Measurements from ENCODE around the gene PGP.

PGP gene

GRCh38 chr16:2238150-2238837 lies 23.7 kb upstream of the PGP start:
- Histone ChIP-seq H3K9ac (ENCODE audit: low read length in 5 of 5) (no peak overlapping the region), H3K4me1 (ENCODE audit: control insufficient read depth in 5 of 5, insufficient read depth in 5 of 5, low read length in 5 of 5) (peaks cover 0 to 23% (median 17%) of the 10 kb centered on the region in 5 donors), H3K9me3 (ENCODE audit: control insufficient read depth in 5 of 5, low read length in 5 of 5) (no peaks in the 10 kb centered on the region), H3K27me3 (ENCODE audit: control insufficient read depth in 5 of 5, insufficient read depth in 4 of 5, low read length in 5 of 5) (peaks cover 0 to 18% (median 8%) of the 10 kb centered on the region in 5 donors), H3K4me3 (ENCODE audit: low read depth in 1 of 5, low read length in 5 of 5) (no peak overlapping the region), H3K36me3 (ENCODE audit: control insufficient read depth in 5 of 5, insufficient read depth in 5 of 5, low read length in 5 of 5) (peaks cover 0 to 48% (median 42%) of the 10 kb centered on the region in 5 donors), H3K27ac (ENCODE audit: low read depth, low read length) (no peak overlapping the region)

DNA sequence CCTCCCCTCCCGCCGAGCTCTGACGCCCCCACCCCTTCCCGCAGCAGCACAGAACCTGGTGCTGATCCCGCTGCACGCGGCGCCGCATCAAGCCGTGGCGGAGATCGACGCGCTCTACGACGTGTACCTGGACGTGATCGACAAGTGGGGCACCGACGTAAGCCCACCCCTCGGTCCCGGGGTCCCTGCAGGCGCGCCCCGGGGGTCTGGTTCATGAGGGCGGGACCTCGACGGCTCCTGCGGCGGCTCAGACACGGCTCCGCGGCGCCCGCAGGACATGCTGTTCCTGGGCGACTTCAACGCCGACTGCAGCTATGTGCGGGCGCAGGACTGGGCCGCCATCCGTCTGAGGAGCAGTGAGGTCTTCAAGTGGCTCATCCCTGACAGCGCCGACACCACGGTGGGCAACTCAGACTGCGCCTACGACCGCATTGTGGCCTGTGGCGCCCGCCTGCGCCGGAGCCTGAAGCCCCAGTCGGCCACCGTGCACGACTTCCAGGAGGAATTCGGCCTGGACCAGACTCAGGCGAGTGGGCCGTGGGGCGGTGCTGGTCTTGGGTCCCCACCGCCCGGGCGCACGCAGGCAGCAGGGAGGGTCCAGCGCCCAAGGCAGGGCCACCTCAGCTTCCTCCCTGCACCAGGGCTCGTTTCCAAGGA lies 23.0 kb upstream of the PGP start:
- no peaks in the 10 kb centered on the region for H3K9me3 ChIP-seq (ENCODE audit: control insufficient read depth in 5 of 5, low read length in 5 of 5)
- H3K4me1 ChIP-seq (ENCODE audit: control insufficient read depth in 5 of 5, insufficient read depth in 5 of 5, low read length in 5 of 5): peaks cover 0 to 23% (median 17%) of the 10 kb centered on the region in 5 donors
- H3K27me3 ChIP-seq (ENCODE audit: control insufficient read depth in 5 of 5, insufficient read depth in 4 of 5, low read length in 5 of 5): peaks cover 0 to 18% (median 8%) of the 10 kb centered on the region in 5 donors
- peaks cover 0 to 48% (median 42%) of the 10 kb centered on the region in 5 donors for H3K36me3 ChIP-seq (ENCODE audit: control insufficient read depth in 5 of 5, insufficient read depth in 5 of 5, low read length in 5 of 5)
- H3K9ac ChIP-seq (ENCODE audit: low read length in 5 of 5): no peak overlapping the region
- no peak overlapping the region for H3K27ac ChIP-seq (ENCODE audit: low read depth, low read length)
- no peak overlapping the region for H3K4me3 ChIP-seq (ENCODE audit: low read depth in 1 of 5, low read length in 5 of 5)

- Histone ChIP-seq H3K27me3 (ENCODE audit: control insufficient read depth in 5 of 5, insufficient read depth in 4 of 5, low read length in 5 of 5) (peaks cover 0 to 18% (median 8%) of the 10 kb centered on the region in 5 donors), H3K36me3 (ENCODE audit: control insufficient read depth in 5 of 5, insufficient read depth in 5 of 5, low read length in 5 of 5) (peaks cover 0 to 48% (median 42%) of the 10 kb centered on the region in 5 donors)
Measured at GRCh38 chr16:2237102-2237482, 22.5 kb upstream of the PGP start.

DNA sequence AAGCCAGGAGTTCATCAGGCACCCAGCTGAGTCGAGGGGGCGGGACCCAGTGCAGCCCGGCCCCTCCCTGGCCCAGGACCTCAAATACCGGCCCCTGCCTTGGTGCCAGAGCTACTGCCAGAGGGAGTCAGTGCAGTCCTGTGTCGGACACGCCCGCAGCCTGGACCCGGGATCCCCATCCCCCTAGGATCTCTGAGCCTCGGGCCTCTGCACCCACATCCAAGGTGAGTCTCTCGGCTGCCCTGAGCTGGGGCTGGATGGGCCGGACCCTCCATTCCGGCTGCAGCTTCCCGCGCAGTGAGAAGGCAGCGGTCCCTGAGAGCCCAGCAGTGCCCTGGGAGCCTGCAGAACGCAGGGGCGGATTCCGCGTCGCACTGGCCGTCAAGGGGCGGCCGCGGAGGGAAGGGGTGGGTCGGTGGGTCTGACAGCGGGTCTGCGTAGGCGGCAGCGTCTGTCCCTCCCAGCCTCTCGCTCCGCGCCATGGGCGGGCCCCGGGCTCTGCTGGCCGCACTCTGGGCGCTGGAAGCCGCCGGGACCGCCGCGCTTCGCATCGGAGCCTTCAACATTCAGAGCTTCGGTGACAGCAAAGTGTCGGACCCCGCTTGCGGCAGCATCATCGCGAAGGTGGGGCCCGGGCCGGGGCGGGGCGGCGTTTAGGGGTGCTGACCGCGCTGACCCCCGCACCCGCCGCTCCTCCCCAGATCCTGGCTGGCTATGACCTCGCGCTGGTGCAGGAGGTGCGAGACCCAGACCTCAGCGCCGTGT lies 21.9 kb upstream of the PGP start, which contains the start of gene DNASE1L2:
DNASE1L2 (plus strand) TSS at position 108 of the 765 bp plus-strand sequence; CDS start at position 481, 373 bp downstream.
- H3K9me3 ChIP-seq (ENCODE audit: control insufficient read depth in 5 of 5, low read length in 5 of 5): no peaks in the 10 kb centered on the region
- H3K4me3 ChIP-seq (ENCODE audit: low read depth in 1 of 5, low read length in 5 of 5): peak within 1 kb of the TSS in 3 of 5 donors; percentile 6 to 49 (median 48)
- peaks cover 0 to 52% (median 47%) of the 10 kb centered on the region in 5 donors for H3K36me3 ChIP-seq (ENCODE audit: control insufficient read depth in 5 of 5, insufficient read depth in 5 of 5, low read length in 5 of 5)
- H3K27me3 ChIP-seq (ENCODE audit: control insufficient read depth in 5 of 5, insufficient read depth in 4 of 5, low read length in 5 of 5): peaks cover 0 to 18% (median 8%) of the 10 kb centered on the region in 5 donors
- peaks cover 0 to 23% (median 17%) of the 10 kb centered on the region in 5 donors for H3K4me1 ChIP-seq (ENCODE audit: control insufficient read depth in 5 of 5, insufficient read depth in 5 of 5, low read length in 5 of 5)
- no peak within 1 kb of the TSS for H3K27ac ChIP-seq (ENCODE audit: low read depth, low read length)
- peak within 1 kb of the TSS in 1 of 5 donors; percentile 47 for H3K9ac ChIP-seq (ENCODE audit: low read length in 5 of 5)

More at GRCh38 chr16:2237102-2237482, 22.5 kb upstream of the PGP start:
- Histone ChIP-seq H3K4me3 (ENCODE audit: low read depth in 1 of 5, low read length in 5 of 5) (peak overlapping the region in 2 of 5 donors; percentile 48 to 49), H3K9me3 (ENCODE audit: control insufficient read depth in 5 of 5, low read length in 5 of 5) (no peaks in the 10 kb centered on the region), H3K27ac (ENCODE audit: low read depth, low read length) (no peak overlapping the region), H3K4me1 (ENCODE audit: control insufficient read depth in 5 of 5, insufficient read depth in 5 of 5, low read length in 5 of 5) (peaks cover 0 to 23% (median 17%) of the 10 kb centered on the region in 5 donors), H3K9ac (ENCODE audit: low read length in 5 of 5) (no peak overlapping the region)

DNA sequence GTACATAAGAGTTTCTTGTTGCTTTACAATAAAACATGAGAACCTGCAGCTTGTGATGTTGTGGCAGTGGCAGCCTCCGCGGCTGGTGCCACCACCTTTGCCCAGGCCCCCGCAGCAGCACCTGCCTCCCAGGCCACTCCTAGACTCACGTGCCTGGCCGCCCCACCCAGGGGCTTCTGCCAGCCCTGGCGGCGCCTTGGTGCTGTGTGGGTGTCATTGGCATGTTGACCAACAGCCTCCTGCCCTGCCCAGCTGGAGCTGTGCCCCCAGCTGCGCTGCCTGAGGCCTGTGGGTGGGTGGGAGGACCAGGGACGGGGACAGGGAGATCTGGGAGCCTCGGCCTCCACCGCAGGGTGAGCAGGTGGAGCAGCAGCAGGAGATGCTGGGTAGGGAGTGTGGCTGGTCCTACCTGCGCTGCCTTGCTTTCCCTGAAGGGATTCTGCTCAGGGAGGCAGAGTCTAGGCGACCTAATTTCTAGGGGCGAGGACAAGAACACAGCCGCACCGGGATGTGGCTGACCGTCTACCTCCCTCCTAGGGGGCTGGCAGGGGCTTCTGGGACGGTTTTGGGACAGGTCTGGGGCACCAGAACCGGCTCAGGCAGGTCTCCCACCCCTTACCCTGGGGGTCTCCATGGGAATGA lies 21.2 kb upstream of the PGP start:
- H3K4me1 ChIP-seq (ENCODE audit: control insufficient read depth in 5 of 5, insufficient read depth in 5 of 5, low read length in 5 of 5): peaks cover 0 to 23% (median 17%) of the 10 kb centered on the region in 5 donors
- no peaks in the 10 kb centered on the region for H3K9me3 ChIP-seq (ENCODE audit: control insufficient read depth in 5 of 5, low read length in 5 of 5)
- no peak overlapping the region for H3K9ac ChIP-seq (ENCODE audit: low read length in 5 of 5)
- H3K4me3 ChIP-seq (ENCODE audit: low read depth in 1 of 5, low read length in 5 of 5): peak overlapping the region in 1 of 5 donors; percentile 49
- peaks cover 0 to 59% (median 54%) of the 10 kb centered on the region in 5 donors for H3K36me3 ChIP-seq (ENCODE audit: control insufficient read depth in 5 of 5, insufficient read depth in 5 of 5, low read length in 5 of 5)
- H3K27ac ChIP-seq (ENCODE audit: low read depth, low read length): no peak overlapping the region
- H3K27me3 ChIP-seq (ENCODE audit: control insufficient read depth in 5 of 5, insufficient read depth in 4 of 5, low read length in 5 of 5): peaks cover 0 to 18% (median 8%) of the 10 kb centered on the region in 5 donors

GRCh38 chr16:2235234-2235651 lies 20.6 kb upstream of the PGP start:
- Histone ChIP-seq H3K27ac (ENCODE audit: low read depth, low read length) (no peak overlapping the region), H3K9ac (ENCODE audit: low read length in 5 of 5) (no peak overlapping the region), H3K4me1 (ENCODE audit: control insufficient read depth in 5 of 5, insufficient read depth in 5 of 5, low read length in 5 of 5) (peaks cover 0 to 23% (median 17%) of the 10 kb centered on the region in 5 donors), H3K4me3 (ENCODE audit: low read depth in 1 of 5, low read length in 5 of 5) (no peak overlapping the region), H3K9me3 (ENCODE audit: control insufficient read depth in 5 of 5, low read length in 5 of 5) (no peaks in the 10 kb centered on the region), H3K27me3 (ENCODE audit: control insufficient read depth in 5 of 5, insufficient read depth in 4 of 5, low read length in 5 of 5) (peaks cover 0 to 18% (median 8%) of the 10 kb centered on the region in 5 donors), H3K36me3 (ENCODE audit: control insufficient read depth in 5 of 5, insufficient read depth in 5 of 5, low read length in 5 of 5) (peaks cover 0 to 65% (median 57%) of the 10 kb centered on the region in 5 donors)

GRCh38 chr16:2234813-2235170 lies 20.2 kb upstream of the PGP start:
- H3K27me3 ChIP-seq (ENCODE audit: control insufficient read depth in 5 of 5, insufficient read depth in 4 of 5, low read length in 5 of 5): peaks cover 0 to 18% (median 8%) of the 10 kb centered on the region in 5 donors
- peaks cover 0 to 67% (median 58%) of the 10 kb centered on the region in 5 donors for H3K36me3 ChIP-seq (ENCODE audit: control insufficient read depth in 5 of 5, insufficient read depth in 5 of 5, low read length in 5 of 5)

GRCh38 chr16:2233872-2234812 lies 19.5 kb upstream of the PGP start:
- Histone ChIP-seq H3K4me3 (ENCODE audit: low read depth in 1 of 5, low read length in 5 of 5) (no peak overlapping the region), H3K9ac (ENCODE audit: low read length in 5 of 5) (no peak overlapping the region), H3K27ac (ENCODE audit: low read depth, low read length) (no peak overlapping the region), H3K4me1 (ENCODE audit: control insufficient read depth in 5 of 5, insufficient read depth in 5 of 5, low read length in 5 of 5) (peaks cover 0 to 31% (median 17%) of the 10 kb centered on the region in 5 donors), H3K36me3 (ENCODE audit: control insufficient read depth in 5 of 5, insufficient read depth in 5 of 5, low read length in 5 of 5) (peaks cover 0 to 68% (median 61%) of the 10 kb centered on the region in 5 donors), H3K27me3 (ENCODE audit: control insufficient read depth in 5 of 5, insufficient read depth in 4 of 5, low read length in 5 of 5) (peaks cover 0 to 18% (median 8%) of the 10 kb centered on the region in 5 donors), H3K9me3 (ENCODE audit: control insufficient read depth in 5 of 5, low read length in 5 of 5) (no peaks in the 10 kb centered on the region)

More at GRCh38 chr16:2234813-2235170, 20.2 kb upstream of the PGP start:
- no peak overlapping the region for H3K27ac ChIP-seq (ENCODE audit: low read depth, low read length)
- peaks cover 0 to 26% (median 17%) of the 10 kb centered on the region in 5 donors for H3K4me1 ChIP-seq (ENCODE audit: control insufficient read depth in 5 of 5, insufficient read depth in 5 of 5, low read length in 5 of 5)
- H3K9me3 ChIP-seq (ENCODE audit: control insufficient read depth in 5 of 5, low read length in 5 of 5): no peaks in the 10 kb centered on the region
- no peak overlapping the region for H3K4me3 ChIP-seq (ENCODE audit: low read depth in 1 of 5, low read length in 5 of 5)
- no peak overlapping the region for H3K9ac ChIP-seq (ENCODE audit: low read length in 5 of 5)
